ENCODE measurements around the gene PHGDH.
"Not testable (repeated sequence)": the region's sequence is repeated elsewhere in the genome, so short reads cannot be mapped to it uniquely, and the experiment has no call there.

PHGDH gene

DNA sequence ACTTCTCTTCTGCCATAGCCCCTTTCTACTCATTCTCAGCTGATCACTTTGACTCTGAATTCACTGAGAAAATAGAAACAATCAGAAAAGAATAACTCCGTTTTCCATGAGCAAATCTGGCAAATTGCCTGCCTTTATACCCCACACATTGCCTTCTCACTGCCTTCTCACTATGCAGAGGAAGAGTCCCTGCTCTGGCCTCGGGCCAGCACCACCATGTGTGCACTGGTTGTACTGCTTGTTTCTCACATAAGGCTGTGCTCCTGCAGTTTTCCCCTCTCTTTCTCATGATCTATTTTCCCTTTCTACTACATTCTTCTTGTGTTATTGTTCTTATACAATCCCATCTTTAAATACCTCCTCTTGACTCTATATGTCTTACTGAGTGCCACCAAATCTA, 59.3 kb downstream of the PHGDH start:
- DNase-seq: no peak

DNA sequence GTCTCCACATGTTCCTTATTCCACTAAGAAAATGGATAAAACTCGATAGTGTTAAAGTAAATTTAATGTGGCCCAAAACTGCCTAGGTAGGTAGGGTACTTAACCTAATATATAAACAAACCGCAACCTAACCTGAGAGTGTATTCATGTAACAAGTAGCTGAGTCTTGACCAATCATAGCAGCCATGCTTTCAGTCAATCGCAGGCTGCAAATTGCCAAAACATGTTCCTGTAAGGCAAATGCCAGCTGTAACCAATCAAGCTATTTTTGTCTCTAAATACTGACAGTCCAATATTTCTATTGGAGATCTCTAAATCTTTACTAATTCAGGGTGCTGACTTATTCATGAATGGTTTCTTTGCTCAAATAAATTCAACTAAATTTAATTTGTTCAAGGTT, 60.0 kb downstream of the PHGDH start:
- no peak for DNase-seq

DNA sequence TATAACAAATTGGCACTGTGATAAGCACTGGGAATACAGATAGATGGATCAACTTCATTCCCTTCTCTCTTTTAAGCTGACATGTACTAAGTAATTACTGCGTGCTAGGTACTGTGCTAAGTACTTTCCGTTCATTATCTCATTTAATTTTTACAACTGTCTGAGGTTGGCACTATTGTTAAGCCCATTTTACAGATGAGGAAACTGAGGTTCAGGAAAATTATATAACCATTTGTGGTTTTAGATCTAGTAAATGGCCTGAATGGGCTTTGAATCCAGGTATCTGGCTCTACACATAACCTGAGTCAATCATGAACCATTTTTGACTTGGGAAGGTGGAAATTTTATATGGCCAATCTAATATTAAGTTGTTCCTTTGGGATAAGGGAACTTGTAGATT, 60.6 kb downstream of the PHGDH start:
- no peak for DNase-seq

DNA sequence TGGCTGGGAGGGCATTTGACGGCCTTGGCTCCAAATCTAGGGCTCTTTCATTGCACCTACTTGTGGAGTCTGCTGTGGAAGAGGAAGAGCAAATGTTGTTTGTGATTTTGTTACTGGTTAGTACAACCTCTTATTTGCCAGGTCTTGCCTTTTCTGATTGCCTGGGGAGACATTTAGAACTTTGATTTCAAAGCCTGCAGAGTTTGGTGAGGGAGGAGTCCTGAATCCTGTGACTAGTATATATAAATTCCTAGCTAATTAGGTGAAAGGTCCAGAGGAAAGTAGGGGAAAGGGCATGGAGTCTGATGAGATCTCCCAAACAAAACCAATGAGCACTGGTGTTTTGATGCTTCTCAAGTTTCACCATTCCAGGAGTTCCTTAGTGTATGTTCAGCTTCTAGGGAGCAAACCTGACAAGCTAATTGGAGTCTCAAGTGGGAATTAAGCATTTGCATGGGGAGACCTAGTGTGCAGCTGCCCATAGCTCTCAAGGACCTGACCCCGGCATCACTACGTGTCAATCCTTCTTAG, 62.0 kb downstream of the PHGDH start:
- no peak for DNase-seq

DNA sequence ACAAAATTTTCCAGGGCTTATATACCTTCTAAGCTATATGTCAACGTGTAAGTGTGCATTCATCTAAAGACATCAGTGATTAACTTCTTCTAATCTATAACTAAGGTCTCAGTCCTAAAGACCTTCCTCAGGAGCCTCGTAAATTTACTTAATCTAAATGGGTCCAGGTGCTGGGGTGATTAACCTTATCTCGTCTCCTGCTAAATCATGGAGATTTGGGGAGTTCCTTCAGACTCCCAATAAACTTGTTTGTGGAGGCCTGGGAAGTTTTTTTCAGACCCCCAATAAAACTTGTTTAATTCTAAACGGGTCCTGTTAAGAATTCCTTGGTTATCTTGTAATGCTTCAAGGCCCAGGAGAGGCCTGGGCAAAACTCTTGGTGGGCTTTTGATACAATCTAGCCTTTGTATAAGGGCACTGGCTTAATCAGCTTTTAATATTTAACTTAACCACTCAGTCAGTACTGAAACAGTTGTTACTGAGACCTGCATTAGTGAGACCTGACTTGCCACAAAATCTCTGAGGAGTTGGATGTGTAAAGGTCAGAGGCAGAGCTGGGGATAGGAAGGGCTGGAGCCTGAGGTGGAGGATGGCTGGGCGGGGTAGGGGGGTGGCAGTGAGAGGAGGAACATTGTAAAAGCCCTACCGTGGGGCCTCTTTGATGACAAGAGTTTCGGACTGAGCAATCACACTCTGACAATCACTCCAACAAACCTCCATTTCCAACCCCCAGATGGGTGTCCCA, 63.2 kb downstream of the PHGDH start:
- DNase-seq: no peak

DNA sequence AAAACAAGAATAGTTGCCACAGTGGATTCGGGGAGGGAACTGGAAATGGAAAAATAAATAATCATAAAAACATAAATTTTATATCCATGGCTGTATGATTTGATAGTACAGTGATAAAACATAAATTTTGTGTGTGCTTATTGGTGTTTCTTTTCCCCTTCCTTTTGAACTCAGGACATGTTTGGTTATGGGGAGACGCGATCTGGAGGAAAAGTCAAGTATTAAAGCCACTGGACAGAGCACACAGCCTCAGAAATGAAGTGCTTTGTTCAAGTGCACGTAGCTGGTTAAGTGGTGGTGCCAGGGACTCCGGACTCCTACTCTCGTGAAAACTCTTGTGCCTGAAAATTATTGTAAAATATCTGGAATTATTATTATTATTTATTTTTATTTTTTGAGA, 66.6 kb downstream of the PHGDH start:
- DNase-seq: no peak

DNA sequence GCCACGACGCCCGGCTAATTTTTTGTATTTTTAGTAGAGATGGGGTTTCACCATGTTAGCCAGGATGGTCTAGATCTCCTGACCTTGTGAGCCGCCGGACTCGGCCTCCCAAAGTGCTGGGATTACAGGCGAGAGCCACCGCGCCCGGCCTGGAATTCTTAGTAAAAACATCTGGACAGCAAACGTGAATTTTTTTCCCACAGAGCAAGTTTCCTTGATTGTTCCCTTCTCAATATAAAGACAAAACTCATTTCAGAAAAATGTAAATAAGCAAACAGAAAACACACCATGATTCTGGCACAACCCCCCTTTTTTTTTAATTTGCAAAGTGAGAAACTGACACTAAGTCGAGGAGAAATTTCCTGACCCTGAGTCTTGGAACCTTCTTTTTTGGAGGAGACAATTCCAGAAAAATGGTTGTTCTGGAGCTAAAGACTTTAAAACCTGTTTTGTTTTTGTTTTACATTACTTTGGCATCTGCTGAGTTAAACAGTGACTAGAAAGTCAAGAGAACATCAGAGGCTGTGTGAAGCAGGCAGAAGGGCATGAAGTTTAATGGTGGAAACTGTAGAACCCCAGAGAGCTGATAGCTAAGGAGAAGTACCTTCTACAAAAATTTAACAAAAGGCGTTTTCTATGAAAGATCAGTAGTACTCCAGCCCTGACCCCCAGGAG, 67.3 kb downstream of the PHGDH start:
- DNase-seq: no peak

DNA sequence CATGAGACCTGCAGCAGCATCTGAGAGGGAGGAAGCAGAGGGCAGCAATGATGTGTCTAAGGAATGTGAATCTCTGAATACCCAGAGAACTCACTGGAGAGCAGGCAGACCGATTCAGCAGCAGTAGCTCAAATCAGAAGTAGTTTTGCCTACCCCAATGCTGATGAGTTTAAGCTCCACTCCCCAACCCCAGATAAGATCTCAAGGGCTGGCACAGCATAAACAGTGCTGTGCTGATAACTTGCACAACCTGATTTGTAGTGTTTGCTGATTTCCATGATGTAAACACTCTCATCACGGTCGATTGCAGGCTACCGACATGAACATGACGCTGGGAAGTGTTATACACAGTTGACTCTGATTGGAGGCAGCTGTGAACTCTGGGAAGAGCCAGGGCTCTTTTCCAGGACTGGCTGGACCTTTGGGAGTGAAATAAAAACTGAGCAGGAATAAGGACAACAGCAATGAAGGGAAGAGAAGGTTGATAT, 68.2 kb downstream of the PHGDH start:
- peak; percentile 25 to 35 for DNase-seq

DNA sequence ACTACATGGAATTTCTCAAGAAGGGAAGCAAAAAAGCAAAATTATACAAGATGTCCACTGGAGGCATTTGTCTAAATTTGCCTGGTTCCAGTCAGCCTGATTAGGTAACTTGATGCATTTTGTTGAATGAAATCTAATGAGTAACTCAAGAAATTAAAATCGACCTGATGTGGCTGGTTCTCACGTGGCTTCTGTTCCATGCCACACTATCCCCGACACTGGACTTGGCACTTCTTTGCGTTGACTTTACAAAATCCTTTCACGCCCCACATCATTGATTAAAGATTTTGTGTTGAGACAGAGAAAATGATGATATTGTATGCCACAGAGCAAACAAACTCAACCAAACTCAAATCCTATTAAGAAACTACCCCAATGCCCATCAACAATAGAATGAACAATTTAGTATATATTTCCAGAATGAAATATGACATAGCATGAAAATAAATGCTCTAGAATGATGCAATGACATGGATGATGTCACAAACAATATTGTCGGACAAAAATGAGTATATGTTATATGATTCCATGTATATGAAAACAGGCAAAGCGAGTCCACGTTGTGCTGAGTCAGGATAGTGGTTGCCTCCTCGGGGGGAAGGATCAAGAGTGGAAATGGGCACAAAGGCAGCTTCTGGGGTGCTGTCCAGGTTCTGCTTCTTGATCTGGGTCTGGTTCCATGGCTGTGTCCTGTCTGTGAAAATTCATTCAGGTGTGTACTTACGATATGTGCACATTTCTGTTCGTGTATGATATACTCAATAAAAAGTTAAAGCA, 69.9 kb downstream of the PHGDH start:
- DNase-seq: no peak

DNA sequence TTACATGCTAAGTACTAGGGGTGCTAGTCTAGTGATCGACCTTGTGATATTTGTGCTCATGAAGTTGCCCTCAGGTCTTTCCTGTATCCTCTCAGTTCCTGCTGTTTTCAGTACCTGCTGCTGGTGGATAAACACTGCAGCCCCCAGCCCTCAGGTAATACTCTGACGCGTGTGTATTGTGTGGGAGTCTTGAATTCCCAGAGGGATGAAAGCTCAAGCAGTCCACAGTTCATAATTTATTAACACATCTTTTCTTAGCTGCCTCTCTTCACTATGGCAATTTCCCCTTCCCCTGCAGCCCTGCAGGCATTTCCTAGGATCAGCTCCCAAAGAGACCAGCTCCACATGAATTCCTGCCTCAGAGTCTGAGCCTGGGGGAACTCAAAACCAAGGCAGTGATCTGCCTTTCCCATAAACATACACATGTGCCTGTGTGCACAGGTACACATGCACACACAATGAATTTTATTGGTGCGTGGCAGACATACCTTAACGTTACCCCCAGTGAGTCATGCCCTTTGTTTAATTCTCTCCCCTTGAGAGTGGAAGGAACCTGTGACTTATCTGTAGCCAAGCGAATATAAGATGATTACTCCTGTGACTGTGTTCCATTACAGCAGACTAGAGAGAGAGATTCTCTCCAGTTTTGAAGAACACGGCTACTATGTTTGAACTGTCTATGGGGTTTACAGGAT, 71.0 kb downstream of the PHGDH start:
- no peak for DNase-seq

DNA sequence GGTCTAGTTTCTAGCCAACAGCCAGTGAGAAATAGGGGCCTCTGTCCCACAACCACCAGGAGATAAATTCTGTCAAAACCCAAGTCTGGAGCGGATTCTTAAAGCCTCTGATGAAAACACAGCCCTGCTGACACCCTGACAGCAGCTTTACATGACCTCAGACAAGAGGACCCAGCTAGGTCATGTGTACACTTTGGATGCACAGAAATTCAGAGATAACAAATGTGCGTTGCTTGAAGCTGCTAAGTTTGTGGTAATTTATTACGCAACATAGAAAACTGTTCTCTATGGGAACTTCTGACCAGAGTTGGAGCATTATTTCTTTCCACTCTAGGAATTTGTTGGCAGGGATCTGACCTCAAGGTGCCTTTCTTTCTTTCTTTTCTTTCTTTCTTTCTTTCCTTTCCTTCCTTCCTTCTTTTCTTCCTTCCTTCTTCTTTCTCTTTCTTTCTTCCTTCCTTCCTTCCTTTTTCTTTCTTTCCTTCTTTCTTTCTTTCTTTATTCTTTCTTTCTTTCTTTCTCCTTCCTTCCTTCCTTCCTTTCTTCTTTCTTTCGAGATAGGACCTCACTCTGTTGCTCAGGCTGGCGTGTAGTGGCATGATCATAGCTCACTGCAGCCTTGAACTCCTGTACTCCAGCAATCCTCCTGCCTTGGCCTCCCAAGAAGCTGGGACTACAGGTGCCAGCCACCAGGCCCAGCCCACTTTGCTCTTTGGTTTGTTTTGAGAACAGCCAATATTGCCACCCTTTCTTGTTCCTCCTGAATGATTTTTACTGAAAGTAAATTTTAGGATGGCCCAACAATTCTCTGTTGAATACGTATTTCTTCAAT, 71.8 kb downstream of the PHGDH start:
- DNase-seq: no peak

DNA sequence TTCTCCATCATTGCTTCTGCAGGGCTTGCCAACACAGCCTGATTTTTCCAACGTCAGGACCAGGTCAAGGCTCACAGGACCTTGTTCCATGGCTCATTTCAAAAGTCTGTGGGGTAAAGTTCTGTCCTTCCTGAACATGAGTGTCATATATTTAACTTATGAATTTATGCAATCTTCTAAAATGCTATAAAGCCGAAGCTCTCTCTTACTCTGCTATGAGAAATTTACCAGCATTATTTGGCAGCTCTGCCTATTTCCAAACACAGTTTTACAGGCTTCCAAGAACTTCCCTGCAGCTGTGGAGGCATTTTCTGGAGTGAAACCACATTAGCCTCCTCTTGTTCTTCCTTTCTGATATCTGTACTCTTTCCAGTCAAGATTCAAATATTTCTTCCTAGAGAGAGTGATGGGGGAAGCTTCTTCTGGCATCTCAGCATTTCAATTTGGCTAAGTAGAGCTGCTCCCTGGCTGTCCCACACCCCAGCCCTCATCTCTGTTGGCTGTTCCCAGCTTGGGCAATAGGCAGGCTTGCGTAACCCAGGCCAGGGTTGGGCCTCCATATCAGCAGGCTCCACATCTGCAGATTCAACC, 72.6 kb downstream of the PHGDH start:
- DNase-seq: no peak

DNA sequence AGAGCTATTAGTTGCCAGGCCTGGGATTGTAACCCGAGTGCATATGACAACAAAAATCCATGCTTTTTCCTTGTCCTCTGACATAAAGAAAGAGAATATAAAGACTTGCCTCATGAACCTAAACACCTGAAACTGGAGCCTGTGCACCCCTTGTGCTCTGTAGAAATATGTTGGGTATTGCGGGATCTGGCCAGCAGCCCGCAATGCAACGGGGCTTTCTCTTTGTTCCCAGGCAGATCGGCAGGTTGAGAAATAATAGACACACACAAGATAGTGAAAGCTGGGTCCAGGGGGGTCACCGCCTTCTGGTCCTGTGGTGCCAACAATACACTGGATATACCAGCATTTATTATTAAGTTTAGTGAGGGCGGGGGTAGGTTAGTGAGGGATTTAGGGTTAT, 74.3 kb downstream of the PHGDH start:
- not testable (repeated sequence) for DNase-seq

DNA sequence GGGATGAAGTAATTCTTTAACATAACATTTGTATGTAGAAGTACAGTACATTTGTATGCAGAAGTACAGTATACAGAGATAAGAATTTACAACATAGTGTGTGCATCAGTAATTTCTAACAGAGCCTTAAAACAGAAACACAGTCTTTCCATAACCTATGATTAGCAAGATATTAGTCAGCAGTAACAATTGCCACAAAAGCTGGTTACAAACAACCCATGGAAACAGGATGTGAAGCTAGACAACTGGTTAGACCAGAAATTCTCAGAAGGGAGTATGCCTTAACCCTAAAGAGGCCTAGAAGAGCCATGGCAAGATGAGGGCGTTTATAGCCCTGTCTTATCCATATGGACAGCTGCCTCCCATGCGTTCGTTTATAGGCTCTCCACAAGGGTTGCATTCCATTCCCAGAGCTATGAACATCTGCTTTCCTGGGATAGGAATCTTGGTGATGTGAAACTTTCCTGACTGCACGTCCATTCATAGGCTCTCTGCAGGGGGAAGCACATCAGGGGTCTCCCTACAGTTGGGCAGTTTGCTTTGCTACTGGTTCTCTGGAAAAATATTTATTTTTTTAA, 74.8 kb downstream of the PHGDH start:
- not testable (repeated sequence) for DNase-seq

DNA sequence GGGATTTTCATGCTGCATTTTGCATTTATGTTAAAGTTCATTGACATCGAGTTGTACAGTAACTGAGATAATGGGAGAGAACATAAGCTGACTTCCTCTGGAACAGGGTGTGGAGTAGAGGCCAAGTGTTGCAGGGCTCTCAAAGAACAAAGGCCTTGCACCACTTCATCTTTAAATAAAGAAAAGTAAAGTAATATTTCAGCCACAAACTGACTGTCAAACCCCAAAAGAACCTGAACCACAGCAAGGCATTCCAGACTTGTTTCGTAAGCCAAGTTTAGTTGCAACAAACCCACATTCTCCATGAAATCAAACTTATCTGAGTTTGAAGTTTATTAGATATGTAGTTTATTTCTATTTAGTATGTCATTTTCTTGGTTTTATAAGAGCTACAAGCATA, 76.0 kb downstream of the PHGDH start:
- DNase-seq: no peak

DNA sequence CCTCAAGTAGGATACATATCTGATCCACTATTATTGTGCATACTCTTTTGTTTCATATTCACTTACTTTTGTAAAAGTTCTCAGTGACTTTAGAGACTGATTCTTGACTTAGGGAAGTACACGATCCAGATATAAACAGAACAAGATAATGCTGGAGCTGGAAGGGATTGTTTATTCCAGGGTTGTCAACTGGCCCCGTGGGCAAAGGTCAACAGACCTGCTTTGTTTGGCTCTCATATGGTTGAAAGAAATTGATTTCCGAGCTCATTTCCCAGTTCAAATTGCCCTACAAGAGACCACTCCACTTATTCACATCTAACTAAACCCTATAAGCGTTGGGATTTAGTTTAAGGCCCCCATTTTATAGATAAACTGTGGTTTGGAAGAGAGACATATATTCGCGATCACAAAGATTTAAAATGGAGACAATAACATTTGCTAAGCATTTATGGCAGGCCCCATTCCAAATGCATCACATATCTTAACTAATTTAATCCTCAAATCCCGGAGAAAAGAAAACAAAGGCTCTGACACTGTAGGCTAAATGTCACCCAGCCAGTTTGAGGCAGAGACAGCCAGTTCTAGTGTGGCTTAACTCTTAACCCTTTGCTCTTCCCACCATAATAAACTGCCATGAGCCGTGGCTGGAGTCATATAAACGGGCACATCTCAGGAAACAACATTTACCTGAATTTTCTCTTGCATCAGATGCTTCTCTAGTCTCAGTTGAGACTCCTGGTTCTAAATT, 78.9 kb downstream of the PHGDH start:
- no peak for DNase-seq

DNA sequence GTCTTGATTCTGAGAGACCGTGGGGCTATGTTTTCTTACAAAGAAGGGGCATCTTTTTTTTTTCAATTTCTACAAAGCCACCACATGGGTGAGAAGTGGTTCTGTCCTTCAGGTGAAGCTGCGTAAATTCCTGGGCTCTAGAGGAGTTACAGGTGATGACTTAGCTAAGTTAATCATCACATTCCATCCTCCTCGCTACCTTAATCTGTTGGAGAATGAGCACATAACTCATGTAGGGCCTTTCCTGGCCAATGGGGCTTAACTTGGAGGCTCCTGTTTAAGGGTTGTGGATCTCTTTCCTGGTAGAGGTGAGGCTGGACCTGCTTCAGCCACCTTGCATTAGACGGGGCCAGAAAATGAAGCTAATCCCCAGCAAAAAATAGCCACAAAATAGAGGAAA, 79.6 kb downstream of the PHGDH start:
- no peak for DNase-seq
